HL-60 (cell line): Measurements from ENCODE around the gene SLC39A5.

Source experiments
- CTCF ChIP-seq: IDR thresholded peaks from one replicate; pipeline ENCODE4 v1.5.1; 2011; ENCODE audit warnings: low read length, control low read depth, inconsistent platforms; ENCODE audit not compliant: insufficient read depth
- POLR2AphosphoS5 ChIP-seq: IDR thresholded peaks from 2 replicates; pipeline ENCODE4 v1.6.1; 2012; ENCODE audit warnings: low read depth
- REST ChIP-seq: IDR thresholded peaks from 2 replicates; pipeline ENCODE4 v1.6.1; 2012; ENCODE audit warnings: low read depth; ENCODE audit not compliant: insufficient replicate concordance

DNA sequence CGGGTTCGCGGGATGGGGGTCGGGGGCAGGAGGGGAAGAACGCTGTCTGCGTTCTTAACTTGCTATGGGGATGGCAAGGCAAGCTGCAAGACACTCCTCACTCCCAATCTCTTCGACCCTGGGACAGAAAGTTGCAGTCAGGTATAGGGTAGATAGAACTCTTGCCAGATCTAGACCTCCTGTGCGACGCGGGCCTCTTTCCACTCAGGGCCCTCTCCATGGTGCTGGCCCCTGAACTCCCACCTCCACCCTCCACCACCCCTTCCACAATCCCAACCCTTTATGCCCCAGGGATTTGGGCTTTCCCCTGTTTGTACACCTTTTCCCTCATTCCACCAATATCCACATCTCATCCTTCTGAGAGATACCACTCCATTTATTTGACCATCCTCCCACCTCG, 4.9 kb upstream of the SLC39A5 start:
- TF ChIP-seq CTCF (no peak), REST (peak; percentile 90), POLR2AphosphoS5 (no peak)
